HG03571 (cell line): ENCODE measurements around the gene CDC42EP2.
"Not testable (repeated sequence)": the region's sequence is repeated elsewhere in the genome, so short reads cannot be mapped to it uniquely, and the experiment has no call there.

Experiments used
- ATAC-seq: cut with Tn5 transposase; IDR thresholded peaks from one replicate; pipeline ENCODE4 v1.9.1; 2021; ENCODE audit not compliant: unreplicated experiment

CDC42EP2 gene

DNA sequence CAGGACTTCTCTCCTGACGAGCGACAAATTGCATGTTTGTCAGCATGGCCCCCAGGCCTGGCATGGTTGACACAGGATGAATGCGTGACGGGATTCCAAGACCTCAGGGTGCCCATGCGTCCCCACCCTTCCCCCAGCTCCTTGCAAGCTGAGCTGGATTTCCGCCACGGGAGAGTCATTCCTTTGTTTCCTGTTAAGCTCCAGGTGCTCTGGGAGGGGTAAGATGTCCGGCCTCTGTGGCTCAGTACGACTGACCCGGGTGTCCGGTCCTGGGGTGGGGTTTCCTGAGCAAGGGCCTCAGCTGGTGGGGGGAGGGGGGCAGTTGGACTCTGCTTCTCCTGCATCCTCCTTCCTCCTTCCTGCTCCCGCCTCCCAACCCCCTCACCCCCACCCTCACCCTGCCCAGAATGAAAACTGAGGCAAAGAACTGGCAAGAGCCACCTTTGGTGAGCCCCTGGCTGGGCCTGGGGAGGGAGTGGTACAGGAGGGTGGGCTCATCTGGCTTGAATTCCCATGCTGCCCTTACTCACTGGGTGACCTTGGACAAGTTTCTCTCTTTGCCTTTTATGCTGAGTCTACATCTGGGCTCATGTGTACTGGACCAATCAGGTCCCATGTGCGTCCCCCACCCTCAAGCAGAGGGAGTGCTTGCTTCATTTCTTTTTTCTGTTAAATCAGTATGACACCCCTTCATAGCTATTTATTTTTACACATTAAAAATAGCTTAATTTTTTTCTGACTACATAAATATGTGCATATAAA is 2.5 kb downstream of the CDC42EP2 start:
- ATAC-seq, result no peak

DNA sequence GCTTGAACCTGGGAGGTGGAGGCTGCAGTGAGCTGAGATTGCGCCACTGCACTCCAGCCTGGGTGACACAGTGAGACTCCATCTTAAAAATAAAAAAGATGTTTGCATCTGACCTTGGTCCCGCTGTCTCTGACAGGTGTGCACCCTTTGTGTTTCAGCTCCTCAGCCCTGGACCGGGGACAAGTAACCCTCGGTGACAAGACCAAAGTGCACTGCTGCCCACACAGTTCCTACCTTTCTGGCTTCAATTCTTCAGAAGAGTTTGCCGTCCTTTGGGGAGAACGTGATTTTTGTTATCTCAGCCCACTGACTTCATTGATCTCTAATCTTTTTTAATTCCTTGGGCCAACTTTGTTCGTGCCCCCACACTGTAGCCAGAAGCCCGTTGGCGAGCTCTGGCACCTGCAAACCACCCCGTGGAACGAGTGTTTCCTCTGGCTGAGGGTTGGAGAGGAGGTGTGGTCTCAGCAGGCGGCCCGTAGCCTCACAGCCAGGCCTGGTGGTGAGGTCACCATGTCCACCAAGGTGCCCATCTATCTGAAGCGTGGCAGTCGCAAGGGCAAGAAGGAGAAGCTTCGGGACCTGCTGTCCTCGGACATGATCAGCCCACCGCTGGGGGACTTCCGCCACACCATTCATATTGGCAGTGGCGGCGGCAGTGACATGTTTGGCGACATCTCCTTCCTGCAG is 5.9 kb downstream of the CDC42EP2 start:
- ATAC-seq, result no peak

DNA sequence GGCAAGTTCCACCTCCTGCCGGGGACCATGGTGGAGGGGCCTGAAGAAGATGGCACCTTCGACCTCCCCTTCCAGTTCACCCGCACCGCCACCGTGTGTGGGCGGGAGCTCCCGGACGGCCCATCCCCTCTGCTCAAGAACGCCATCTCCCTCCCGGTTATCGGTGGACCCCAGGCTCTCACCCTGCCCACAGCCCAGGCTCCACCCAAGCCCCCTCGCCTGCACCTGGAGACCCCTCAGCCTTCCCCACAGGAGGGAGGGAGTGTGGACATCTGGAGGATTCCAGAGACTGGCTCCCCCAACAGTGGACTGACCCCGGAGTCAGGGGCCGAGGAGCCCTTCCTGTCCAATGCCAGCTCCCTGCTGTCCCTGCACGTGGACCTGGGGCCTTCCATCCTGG is 6.4 kb downstream of the CDC42EP2 start:
- ATAC-seq, result no peak

DNA sequence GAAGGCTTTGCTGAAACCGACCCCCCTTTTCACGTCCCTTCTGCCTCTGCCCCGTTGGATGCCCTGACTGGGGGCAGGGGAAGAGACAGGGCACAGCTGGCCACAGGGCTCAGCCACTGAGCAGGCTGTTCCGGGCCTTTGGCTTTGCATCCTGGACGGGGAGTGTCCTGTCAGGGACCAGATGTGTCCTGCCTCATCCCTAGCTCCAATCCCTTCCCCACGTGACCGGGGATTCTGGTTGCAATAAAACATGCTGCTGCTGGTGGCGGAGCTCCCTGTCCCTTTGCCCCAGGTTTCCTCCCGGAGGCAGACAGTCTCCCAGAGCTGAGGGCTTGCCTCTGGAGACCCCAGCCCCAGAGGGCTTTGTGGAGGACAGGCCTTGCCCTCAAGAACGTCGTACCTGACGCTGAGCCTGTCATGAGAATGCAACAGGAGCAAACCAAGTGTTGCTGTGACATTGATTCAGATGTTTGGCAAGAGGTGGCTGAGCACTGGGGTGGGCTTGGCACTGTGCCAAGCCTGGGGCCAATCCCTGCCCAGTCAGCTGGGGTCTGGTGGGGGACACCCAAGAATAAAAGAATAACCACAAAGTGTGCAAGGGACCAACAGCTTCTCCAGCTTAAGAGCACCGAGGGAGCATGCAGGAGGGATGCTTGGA is 7.3 kb downstream of the CDC42EP2 start:
- ATAC-seq, result no peak

DNA sequence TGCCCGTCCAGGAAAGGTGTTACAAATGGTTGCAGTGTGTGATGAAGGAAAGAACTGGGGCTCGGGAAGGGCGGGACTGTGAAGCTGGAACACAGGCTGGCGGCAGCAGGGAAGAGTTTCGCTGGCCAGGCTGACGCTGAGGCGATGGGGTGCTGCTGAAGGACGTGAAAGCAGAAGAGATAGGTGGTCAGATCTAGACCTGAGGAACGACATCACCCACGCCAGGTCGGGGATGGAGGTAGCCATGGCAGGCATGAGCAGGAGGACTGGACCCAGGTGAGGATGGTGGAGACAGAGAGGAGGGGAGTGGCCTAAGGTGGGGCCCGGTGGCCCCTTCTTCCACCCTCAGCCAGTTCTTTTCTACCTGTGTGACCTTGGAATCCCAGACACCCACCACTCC is 9.1 kb downstream of the CDC42EP2 start:
- ATAC-seq, result no peak

DNA sequence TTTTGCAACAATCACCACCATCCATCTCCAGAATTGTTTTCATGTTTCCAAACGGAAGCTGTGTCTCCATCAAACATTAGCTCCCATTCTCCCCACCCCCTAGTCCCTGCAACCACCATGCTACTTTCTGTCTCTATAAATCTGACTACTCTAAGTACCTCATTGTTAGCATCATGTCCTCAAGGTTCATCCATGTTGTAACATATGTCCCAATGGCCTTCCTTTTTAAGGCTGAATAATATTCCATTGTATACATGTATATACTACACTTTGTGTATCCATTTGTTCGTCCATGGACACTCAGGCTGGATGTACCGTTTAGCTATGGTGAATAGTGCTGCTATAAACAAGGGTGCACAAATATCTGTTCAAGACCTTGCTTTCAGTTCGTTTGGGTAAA is 10.8 kb downstream of the CDC42EP2 start:
- ATAC-seq, result no peak

DNA sequence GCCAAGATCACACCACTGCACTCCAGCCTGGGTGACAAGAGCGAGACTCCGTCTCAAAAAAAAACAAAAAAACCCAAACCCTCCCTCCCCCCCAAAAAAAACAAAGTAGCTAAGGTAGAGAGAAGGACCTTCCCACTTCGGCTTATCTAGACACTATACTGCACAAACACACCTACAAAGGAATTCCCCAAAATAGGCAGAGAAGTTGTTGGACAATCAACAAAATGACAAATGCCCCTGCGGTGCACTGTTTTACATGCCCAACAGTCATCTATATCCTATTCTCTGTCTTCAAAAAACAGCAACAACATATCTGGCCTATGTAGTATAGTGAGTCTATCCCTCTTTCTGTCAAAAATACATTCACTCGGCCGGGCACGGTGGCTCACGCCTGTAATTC is 12.4 kb downstream of the CDC42EP2 start:
- ATAC-seq, result no peak

DNA sequence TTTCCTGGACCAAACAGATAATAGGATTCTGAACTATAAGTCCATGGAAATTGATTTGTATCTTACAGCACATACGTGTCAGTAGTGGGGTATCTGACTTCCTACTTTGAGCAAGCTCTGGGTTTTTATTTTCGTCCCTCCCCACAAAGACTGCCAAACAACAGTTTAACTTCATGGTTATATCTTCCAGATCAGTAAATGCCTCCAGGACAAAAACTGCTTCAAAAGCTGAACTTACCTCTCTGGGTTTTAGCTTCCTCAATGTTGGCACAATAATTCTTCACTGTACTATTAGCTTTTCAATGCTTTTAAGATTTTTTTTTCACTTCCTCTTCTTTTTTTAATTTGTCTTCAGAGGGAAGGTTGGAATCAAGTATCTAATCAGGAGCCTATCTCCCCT is 14.8 kb downstream of the CDC42EP2 start:
- ATAC-seq, result no peak

DNA sequence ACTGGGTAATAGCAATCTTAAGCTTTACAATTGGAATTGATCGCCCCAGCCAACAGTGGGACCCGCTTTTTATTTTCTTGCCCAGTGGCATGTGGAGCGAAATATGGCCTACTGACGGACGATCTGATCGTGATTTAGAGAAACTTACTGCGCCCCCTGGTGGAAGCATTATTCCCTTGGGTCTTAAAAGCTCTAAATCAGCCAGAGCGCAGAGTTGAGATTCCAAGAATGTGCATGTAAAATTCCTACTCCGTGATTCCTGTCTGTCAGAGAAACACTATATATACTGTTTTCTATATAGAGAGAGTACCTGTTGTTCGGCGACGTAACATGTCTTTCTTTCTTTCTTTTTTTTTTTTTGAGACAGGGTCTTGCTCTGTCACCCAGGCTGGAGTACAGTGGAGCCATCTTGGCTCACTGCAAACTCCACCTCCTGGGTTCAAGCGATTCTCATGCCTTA is 15.3 kb downstream of the CDC42EP2 start:
- no peak for ATAC-seq

DNA sequence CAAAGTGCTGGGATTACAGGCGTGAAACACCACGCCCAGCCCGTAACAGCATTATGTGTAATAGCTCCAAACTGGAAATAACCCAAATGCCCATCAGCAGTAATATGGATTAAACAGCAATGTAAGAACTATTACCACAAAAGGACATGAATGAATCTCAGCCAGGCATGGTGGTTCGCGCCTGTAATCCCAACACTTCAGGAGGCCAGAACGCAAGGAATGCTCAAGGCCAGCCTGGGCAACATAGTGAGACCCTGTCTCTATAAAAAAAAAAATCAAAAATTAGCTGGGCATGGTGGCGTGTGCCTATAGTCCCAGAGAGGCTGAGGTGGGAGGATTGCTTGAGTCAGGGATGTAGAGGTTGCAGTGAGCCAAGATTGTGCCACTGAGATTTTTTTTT is 15.9 kb downstream of the CDC42EP2 start:
- no peak for ATAC-seq

DNA sequence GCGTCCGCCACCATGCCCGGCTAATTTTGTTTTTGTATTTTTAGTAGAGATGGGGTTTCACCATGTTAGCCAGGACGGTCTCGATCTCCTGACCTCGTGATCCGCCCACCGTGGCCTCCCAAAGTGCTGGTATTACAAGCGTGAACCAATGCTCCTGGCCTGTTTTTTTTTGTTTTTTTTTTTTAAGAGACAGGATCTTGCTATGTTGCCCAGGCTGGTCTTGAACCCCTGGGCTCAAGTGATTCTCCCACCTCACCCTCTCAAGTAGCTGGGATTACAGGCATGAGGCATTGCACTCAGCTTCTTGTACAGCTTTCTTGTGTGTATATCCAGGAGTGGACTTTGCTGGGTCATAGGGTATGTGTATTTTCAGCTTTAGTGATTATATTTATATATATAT is 17.9 kb downstream of the CDC42EP2 start:
- ATAC-seq, result not testable (repeated sequence)

DNA sequence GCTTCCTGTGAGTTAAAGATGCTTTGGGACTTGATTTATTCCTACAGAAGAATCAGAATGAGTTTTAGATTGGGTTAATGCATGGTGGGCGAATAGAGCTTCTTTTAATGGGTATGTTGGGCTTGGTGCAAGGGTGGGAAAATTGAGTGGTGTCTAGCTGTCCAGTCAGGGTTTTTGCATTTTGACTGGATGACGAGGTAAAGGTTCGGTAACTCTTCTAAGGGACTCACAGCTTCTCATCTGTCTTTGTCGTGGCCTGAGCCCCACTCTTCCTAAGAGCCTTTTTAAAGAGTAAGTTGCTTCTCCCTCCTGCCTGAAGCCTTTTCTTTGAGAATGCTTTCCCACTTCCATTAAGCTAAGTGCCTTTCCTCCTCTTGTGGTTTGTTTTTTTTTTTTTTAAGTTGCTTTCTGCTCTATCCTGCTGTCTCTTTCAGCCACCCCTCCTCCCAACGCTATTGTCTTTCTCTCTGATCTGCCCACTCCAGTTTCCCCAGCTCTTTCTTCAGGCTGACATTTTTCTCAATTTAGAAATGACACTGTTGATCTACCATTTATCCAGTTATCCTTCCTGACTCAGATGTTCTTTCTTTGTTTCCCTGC is 20.1 kb downstream of the CDC42EP2 start:
- ATAC-seq, result no peak

DNA sequence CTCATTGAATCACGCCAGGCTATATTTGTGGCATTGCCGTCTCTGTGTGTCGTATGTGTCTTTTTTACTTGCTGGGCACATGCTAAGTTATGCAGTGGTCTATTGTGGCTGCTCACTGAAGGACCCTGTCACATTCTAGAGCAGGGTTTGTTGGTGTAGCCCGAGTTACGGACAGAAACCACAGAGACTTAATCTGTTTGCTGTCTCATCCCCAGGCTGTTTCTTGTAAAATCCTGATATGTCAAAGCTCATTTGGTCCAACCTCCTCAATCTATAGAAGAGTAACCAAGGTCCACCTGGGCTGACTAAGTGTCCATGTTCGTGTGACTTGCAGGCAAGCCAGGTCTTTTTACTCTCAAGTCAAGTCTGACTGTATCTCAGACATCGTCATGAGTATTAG is 24.0 kb downstream of the CDC42EP2 start:
- ATAC-seq, result no peak

DNA sequence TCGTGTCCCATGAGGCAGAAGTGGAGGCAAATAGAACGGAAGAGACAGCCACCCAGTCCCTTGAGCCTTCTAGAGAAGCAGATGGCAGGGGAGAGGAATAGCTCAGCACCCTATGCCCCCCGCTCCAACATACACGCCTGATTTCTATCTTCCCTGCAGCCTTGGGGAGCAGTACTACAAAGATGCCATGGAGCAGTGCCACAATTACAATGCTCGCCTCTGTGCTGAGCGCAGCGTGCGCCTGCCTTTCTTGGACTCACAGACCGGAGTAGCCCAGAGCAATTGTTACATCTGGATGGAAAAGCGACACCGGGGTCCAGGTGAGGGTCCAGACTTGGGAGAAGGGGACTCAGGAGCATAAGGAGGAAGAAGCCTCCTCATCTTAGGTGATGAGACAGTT is 25.6 kb downstream of the CDC42EP2 start:
- ATAC-seq, result no peak

DNA sequence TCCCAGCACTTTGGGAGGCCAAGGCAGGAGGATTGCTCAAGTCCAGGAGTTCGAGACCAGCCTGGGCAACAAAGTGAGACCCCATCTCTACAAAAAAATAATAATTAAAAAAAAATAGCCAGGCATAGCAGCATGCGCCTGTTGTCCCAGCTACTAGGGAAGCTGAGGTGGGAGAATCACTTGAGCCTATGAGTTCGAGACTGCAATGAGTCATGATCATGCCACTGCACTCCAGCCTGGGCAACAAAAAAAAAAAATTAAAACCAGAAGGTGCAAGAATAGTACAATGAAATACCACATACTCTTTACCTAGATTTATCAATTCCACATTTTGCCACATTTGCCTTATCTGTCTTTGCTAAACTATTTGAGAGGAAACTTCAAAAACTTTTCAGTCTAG is 27.2 kb downstream of the CDC42EP2 start:
- ATAC-seq, result no peak

DNA sequence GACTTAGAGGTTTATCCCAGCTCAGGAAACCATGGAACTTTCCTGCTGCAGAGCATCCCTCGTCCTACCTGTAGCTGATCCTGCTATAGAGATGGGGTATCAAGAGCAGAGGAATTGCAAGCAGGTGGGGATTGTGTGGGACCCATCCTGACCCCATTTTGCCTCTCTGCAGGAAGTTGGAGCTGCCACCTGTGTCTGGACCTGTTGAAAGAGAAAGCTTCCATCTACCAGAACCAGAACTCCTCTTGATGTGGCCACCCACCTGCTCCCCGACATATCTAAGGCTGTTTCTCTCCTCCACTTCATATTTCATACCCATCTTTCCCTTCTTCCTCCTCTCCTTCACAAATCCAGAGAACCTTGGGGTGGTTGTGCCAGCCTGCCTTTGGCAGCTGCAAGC is 36.8 kb downstream of the CDC42EP2 start:
- ATAC-seq, result no peak

DNA sequence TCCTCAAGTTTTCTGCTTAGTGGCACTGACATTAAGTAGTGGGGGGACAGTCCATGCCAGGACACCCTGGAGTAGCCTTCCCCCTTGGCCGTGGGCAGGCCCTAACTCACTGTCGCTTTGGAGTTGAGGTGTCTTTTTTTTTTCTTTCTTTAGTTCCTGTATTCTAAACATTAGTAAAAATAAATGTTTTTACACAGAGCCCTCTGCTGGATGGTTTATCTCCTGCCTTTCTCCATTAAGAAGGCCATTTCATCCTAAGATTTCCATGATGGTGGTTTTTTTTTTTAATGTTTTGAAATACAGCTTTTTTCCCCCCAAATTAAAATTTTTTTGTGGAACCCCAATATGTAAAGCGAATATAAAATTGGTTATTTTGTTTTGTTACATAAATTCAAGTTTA is 38.1 kb downstream of the CDC42EP2 start:
- no peak for ATAC-seq

DNA sequence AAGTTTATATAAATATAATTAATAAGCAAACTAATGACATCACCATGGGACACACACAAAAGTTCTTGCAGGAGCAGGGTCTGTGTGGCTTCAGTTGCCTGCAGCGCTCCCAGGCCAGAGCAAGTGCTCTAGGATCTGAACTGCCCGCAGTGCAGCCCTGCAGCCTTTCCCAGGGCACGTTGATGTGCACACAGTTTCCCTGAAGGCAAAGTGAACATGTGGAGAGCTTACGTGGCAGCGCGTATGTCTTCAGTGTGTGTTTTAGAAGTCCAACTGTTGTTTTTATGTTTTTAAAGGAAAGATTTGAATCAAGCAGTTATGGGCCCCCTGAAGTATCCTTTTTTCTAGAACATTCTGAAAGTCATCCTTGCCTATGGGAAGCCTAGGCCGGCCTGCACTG is 38.7 kb downstream of the CDC42EP2 start:
- no peak for ATAC-seq

DNA sequence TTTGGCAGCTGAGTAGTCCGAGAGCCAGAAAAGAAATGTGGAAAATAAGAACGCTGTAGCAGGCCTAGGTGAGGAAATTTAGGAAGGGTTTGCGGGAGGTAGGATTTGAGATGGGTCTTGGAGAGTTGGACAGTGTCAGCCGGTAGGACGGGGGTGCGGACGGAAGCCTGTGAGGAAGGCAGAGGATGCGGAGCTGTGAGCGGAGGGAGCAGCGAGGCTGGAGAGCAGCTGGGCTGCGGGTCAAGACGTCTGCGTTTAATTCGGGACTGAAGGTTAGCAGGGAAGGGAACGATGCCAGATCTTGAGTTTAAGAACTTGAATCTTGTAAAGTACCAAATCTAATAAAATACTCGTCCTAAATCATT is 39.2 kb downstream of the CDC42EP2 start:
- no peak for ATAC-seq

DNA sequence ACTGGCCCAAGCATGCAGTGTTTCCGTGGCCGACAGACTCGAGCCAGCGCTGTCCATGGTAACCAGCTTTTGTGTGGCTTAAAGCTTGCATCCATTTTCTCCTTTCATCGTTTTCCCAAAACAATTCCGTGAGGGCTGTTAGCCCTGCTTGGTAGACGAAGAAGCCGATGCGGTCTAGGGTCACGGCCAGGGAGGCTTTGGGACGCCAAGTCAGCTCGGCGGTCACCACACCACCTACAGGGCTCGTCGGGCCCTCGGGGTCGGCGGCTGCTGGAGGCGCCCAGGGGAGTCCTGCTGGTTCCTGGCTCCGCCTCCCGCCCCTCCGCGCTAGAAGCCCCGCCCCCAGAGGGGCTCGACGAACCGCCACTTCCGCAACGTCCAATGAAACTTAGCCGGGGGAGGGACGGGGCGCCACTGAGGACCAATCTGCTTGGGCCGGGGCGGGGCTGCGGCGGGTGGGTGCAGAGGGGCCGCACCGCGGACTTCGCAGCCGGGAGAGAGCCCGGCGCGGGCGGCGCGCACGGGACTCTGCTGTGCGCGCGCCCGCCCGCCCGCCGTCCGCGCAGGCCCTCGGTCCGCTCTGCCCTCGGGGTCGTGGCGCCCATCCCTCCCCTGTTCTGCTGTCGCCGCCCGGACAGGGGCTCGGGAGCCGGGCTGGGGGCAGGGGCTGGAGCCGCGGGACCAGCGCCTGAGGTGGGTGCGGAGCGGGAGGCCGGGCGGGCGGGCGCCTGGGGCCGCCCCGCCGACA is 39.8 kb downstream of the CDC42EP2 start, which contains the start of gene TIGD3:
Gene TIGD3, plus strand, starts transcription at position 487 of the 748 bp plus-strand sequence. CDS start 1,058 bp downstream, outside the sequence.
- peak; percentile 83 for ATAC-seq
